Astrocyte (in vitro differentiated cells and primary cell): ENCODE results near the gene EMC7. TPM values are rescaled to one million over a fixed set of nuclear protein-coding genes. Genes with fewer than 3 reads are reported as not detected.
A peak's percentile ranks its signal among the peaks of the same experiment; 100 is the strongest.

Experiments
- DNase-seq: peaks from one replicate; pipeline ENCODE4 v3.0.0-alpha.2; 2010; ENCODE audit warnings: low read depth
- FAIRE-seq: peaks from 2 replicates; lab custom pipeline; 2011; peaks lifted over from hg19 to GRCh38; lab: Jason Lieb, UNC
- H2AFZ ChIP-seq: 2 replicates; pipeline ENCODE4 v1.6.0; 2012; ENCODE audit warnings: low read depth, low read length, inconsistent platforms
- H3K27ac ChIP-seq: 2 replicates; pipeline ENCODE4 v1.5.1; 2011; ENCODE audit warnings: low read depth, low read length, inconsistent platforms
- H3K27me3 ChIP-seq: 2 replicates; pipeline ENCODE4 v1.6.0; 2011; ENCODE audit warnings: low read length, inconsistent platforms; ENCODE audit not compliant: insufficient read depth
- H3K36me3 ChIP-seq: 2 replicates; pipeline ENCODE4 v1.5.1; 2011; ENCODE audit warnings: low read length, inconsistent platforms; ENCODE audit not compliant: insufficient read depth
- H3K4me1 ChIP-seq: 2 replicates; pipeline ENCODE4 v1.5.1; 2011; ENCODE audit warnings: low read length, inconsistent platforms; ENCODE audit not compliant: insufficient read depth
- H3K4me2 ChIP-seq: 2 replicates; pipeline ENCODE4 v1.6.0; 2012; ENCODE audit warnings: low read length, inconsistent platforms
- H3K4me3 ChIP-seq: 2 replicates; pipeline ENCODE4 v1.5.1; 2011; ENCODE audit warnings: low read depth, mild to moderate bottlenecking, low read length, inconsistent platforms; ENCODE audit not compliant: insufficient read depth
- H3K79me2 ChIP-seq: 2 replicates; pipeline ENCODE4 v1.6.0; 2012; ENCODE audit warnings: mild to moderate bottlenecking, low read length, inconsistent platforms; ENCODE audit not compliant: insufficient read depth
- H3K9ac ChIP-seq: 2 replicates; pipeline ENCODE4 v1.6.0; 2012; ENCODE audit warnings: mild to moderate bottlenecking, low read length, inconsistent platforms
- H3K9me3 ChIP-seq: 2 replicates; pipeline ENCODE4 v1.5.1; 2012; ENCODE audit warnings: low read depth, mild to moderate bottlenecking, low read length, inconsistent platforms; ENCODE audit not compliant: insufficient read depth
- H4K20me1 ChIP-seq: 2 replicates; pipeline ENCODE4 v1.6.0; 2012; ENCODE audit warnings: low read length, inconsistent platforms; ENCODE audit not compliant: insufficient read depth
- H3K27ac Mint-ChIP-seq: one replicate; pipeline ENCODE4 v1.8.0; 2021; ENCODE audit warnings: mild to moderate bottlenecking, mixed read lengths; ENCODE audit not compliant: unreplicated experiment
- H3K27me3 Mint-ChIP-seq: one replicate; pipeline ENCODE4 v1.8.0; 2021; ENCODE audit warnings: low read depth, mixed read lengths; ENCODE audit not compliant: unreplicated experiment
- H3K36me3 Mint-ChIP-seq: one replicate; pipeline ENCODE4 v1.8.0; 2021; ENCODE audit warnings: low read depth, mixed read lengths; ENCODE audit not compliant: unreplicated experiment
- H3K4me1 Mint-ChIP-seq: one replicate; pipeline ENCODE4 v1.8.0; 2021; ENCODE audit warnings: low read depth, mixed read lengths; ENCODE audit not compliant: unreplicated experiment
- H3K4me3 Mint-ChIP-seq: one replicate; pipeline ENCODE4 v1.8.0; 2021; ENCODE audit warnings: mild to moderate bottlenecking, moderate library complexity, mixed read lengths; ENCODE audit not compliant: unreplicated experiment
- H3K9me3 Mint-ChIP-seq: one replicate; pipeline ENCODE4 v1.8.0; 2021; ENCODE audit warnings: mild to moderate bottlenecking, mixed read lengths; ENCODE audit not compliant: unreplicated experiment
- CTCF ChIP-seq: IDR thresholded peaks from 2 replicates; pipeline ENCODE4 v1.5.1; 2011; ENCODE audit warnings: low read depth, mild to moderate bottlenecking, inconsistent platforms, low read length, moderate library complexity; ENCODE audit not compliant: insufficient read depth
- EZH2 ChIP-seq: IDR thresholded peaks from 2 replicates; pipeline ENCODE4 v1.6.1; 2012; ENCODE audit warnings: mild to moderate bottlenecking, low read length, inconsistent platforms; ENCODE audit not compliant: insufficient read depth
- total RNA-seq: library from RNA; stranded (reverse); gene quantifications from 2 replicates; pipeline ENCODE4 v1.2.1, GENCODE V29; 2021

The EMC7 gene
- total RNA-seq, 1 donor from 2014 or later, result 120 TPM

GRCh38 chr15:34038871-34039789 lies 62.5 kb downstream of the EMC7 start, which contains the start of gene AVEN:
AVEN (minus strand) TSS chr15:34039204; CDS start chr15:34039046, 158 bp downstream.
- DNase-seq, result peak; percentile 39
- H4K20me1 ChIP-seq, result no peaks in the 10 kb centered on the region
- H2AFZ ChIP-seq, result peak within 1 kb of the TSS; percentile 97
- peak within 1 kb of the TSS; percentile 89 for H3K4me2 ChIP-seq
- Mint-ChIP-seq H3K36me3 (no peaks in the 10 kb centered on the region), H3K9me3 (no peaks in the 10 kb centered on the region), H3K4me3 (peak within 1 kb of the TSS; percentile 96), H3K4me1 (peaks cover 22% of the 10 kb centered on the region), H3K27me3 (no peaks in the 10 kb centered on the region), H3K27ac (peak within 1 kb of the TSS; percentile 98)
- peak; percentile 39 for FAIRE-seq
- no peaks in the 10 kb centered on the region for H3K9me3 ChIP-seq
- H3K4me3 ChIP-seq, result peak within 1 kb of the TSS; percentile 95
- H3K9ac ChIP-seq, result peak within 1 kb of the TSS; percentile 90
- H3K36me3 ChIP-seq, result no peaks in the 10 kb centered on the region
- no peaks in the 10 kb centered on the region for H3K27me3 ChIP-seq
- TF ChIP-seq CTCF, result no peak
- TF ChIP-seq EZH2, result no peak
- peak within 1 kb of the TSS; percentile 89 for H3K27ac ChIP-seq
- peaks cover 15% of the 10 kb centered on the region for H3K4me1 ChIP-seq
- H3K79me2 ChIP-seq, result peaks cover 41% of the 10 kb centered on the region

GRCh38 chr15:34038023-34038870 lies 63.4 kb downstream of the EMC7 start:
- no peaks in the 10 kb centered on the region for H4K20me1 ChIP-seq
- FAIRE-seq (no peak), DNase-seq (peak; percentile 67)
- Mint-ChIP-seq H3K9me3 (no peaks in the 10 kb centered on the region), H3K27me3 (no peaks in the 10 kb centered on the region), H3K27ac (peak overlapping the region; percentile 98), H3K4me3 (peak overlapping the region; percentile 96), H3K4me1 (peaks cover 13% of the 10 kb centered on the region), H3K36me3 (no peaks in the 10 kb centered on the region)
- H3K4me2 ChIP-seq, result peak overlapping the region; percentile 89
- H3K4me3 ChIP-seq, result peak overlapping the region; percentile 95
- peaks cover 46% of the 10 kb centered on the region for H3K79me2 ChIP-seq
- H3K27ac ChIP-seq, result peak overlapping the region; percentile 89
- H2AFZ ChIP-seq, result peak overlapping the region; percentile 97
- H3K27me3 ChIP-seq, result no peaks in the 10 kb centered on the region
- peaks cover 9% of the 10 kb centered on the region for H3K4me1 ChIP-seq
- H3K36me3 ChIP-seq, result no peaks in the 10 kb centered on the region
- TF ChIP-seq CTCF (no peak), EZH2 (no peak)
- peak overlapping the region; percentile 90 for H3K9ac ChIP-seq
- H3K9me3 ChIP-seq, result no peaks in the 10 kb centered on the region

Other genes with a start within 250 kb of the EMC7 start
- 0.07 TPM in 1 of 2 replicates, not detected in the other for gene CHRM5, start 133.4 kb downstream of the EMC7 start, total RNA-seq
- 33.7 and 34.1 TPM in 2 replicates for gene AVEN, start 62.7 kb downstream of the EMC7 start, total RNA-seq
- gene PGBD4, start 221 bp upstream of the EMC7 start, total RNA-seq, result 1.4 TPM in 2 replicates
- gene KATNBL1, start 108.2 kb upstream of the EMC7 start, total RNA-seq, result 45.7 and 54.6 TPM in 2 replicates
- 94.1 and 104 TPM in 2 replicates for gene EMC4, start 123.2 kb upstream of the EMC7 start, total RNA-seq
- gene SLC12A6, start 235.9 kb upstream of the EMC7 start, total RNA-seq, result 15.8 and 17.8 TPM in 2 replicates
- 209 and 224 TPM in 2 replicates for gene NOP10, start 241.3 kb upstream of the EMC7 start, total RNA-seq
- gene NUTM1, start 241.5 kb upstream of the EMC7 start, total RNA-seq, result not detected in 2 replicates